ENCODE results near the gene TNNI2. TPM values are rescaled to one million over a fixed set of nuclear protein-coding genes. Genes with fewer than 3 reads are reported as not detected.

Gene TNNI2
- total RNA-seq, 1 experiment from 2014 or later: 0.55 TPM

DNA sequence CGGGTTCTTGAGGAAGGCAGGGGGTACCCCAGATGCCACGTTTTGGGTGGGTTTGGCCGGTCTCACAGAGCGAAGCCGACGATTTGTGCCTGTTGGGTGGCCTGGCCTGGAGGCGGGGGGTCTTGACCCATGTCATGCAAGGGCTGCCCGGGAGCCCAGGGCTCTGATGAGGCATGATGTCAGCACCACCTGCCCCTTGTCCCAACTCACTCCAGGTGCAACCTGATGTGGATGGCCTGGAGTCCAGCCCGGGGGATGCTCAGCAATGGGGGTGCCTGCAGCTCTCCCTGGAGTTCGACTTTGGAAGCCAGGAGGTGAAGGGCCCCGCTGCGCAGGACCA is 3.1 kb upstream of the TNNI2 start:
- Histone ChIP-seq H3K36me3 (ENCODE audit: low read depth, low read length) (no peaks in the 10 kb centered on the region), H3K27ac (ENCODE audit: low read length) (no peak overlapping the region), H3K4me2 (ENCODE audit: low read length) (no peak overlapping the region), H3K9ac (ENCODE audit: low read length) (no peak overlapping the region), H2AFZ (ENCODE audit: low read length) (no peak overlapping the region), H3F3A (ENCODE audit: low read length, unreplicated experiment) (no peaks in the 10 kb centered on the region), H3K9me2 (replicated peaks; ENCODE audit: low read length) (no peaks in the 10 kb centered on the region), H3K79me2 (ENCODE audit: low read length) (no peaks in the 10 kb centered on the region), H3K9me3 (ENCODE audit: low read length) (no peaks in the 10 kb centered on the region), H3K4me3 (ENCODE audit: low read length) (no peak overlapping the region), H4K20me1 (ENCODE audit: low read length) (no peaks in the 10 kb centered on the region), H3K4me1 (ENCODE audit: insufficient read depth, low read length) (peaks cover 31% of the 10 kb centered on the region), H3K27me3 (ENCODE audit: low read length) (no peaks in the 10 kb centered on the region)
- DNase-seq (no peak), ATAC-seq (no peak)
- intact Hi-C loops (cut with micrococcal nuclease): loop anchor here (10.0 kb wide), 1 partner anchor 319 kb away; no protein-coding TSS in a partner anchor
- ChIA-PET POLR2A (ENCODE audit: unreplicated experiment) (no interaction called here), CTCF (no interaction called here)
- TF ChIP-seq EZH2 (IDR thresholded peaks at IDR 0.05; ENCODE audit: low read length, unreplicated experiment): no peak
- no peak for TF ChIP-seq CTCF (conservative IDR thresholded peaks at IDR 0.05; ENCODE audit: low read depth, low read length)
- no peak for TF ChIP-seq EZH2phosphoT487 (IDR thresholded peaks at IDR 0.05; ENCODE audit: borderline replicate concordance, low read length)
- BruUV-seq (replicated peaks): no TSS peak

DNA sequence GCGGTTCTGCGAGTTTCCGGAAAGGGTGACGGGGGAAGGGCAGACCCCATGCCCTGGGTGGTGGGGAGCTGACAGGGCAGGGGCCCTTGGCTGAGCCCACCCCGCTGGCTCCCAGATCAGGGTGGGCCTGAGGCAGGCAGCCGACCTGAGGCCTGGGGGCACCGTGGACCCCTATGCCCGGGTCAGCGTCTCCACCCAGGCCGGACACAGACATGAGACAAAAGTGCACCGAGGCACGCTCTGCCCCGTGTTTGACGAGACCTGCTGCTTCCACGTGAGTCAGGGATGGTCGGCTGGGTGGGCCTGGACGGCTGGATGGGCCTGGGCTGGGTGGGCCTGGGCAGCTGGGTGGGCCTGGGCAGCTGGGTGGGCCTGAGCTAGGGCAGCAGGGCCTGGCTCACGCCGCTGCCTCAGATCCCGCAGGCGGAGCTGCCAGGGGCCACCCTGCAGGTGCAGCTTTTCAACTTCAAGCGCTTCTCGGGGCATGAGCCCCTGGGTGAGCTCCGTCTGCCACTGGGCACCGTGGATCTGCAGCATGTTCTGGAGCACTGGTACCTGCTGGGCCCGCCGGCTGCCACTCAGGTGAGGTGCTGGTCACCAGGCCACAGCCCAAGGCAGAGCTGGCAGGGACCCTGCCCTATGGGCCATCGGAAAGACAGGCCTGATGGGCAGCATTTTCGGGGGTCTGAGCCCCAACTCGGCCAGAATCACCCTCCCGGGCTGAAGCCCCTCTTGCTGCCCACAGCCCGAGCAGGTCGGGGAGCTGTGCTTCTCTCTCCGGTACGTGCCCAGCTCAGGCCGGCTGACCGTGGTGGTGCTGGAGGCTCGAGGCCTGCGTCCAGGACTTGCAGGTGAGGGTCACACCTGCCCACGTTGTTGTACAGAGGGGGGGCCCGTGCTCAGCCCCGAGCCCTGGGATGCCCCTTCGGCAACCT is 2.5 kb upstream of the TNNI2 start:
- no peak overlapping the region for H3K9ac ChIP-seq (ENCODE audit: low read length)
- H3K4me2 ChIP-seq (ENCODE audit: low read length): no peak overlapping the region
- H3K27ac ChIP-seq (ENCODE audit: low read length): no peak overlapping the region
- CTCF ChIA-PET: interaction anchor here (0.6 to 0.8 kb wide), 2 partner anchors 12 to 184 kb away, joined by 3 read pairs; no protein-coding TSS in a partner anchor
- no peaks in the 10 kb centered on the region for H3K27me3 ChIP-seq (ENCODE audit: low read length)
- H3K9me2 ChIP-seq (replicated peaks; ENCODE audit: low read length): no peaks in the 10 kb centered on the region
- H2AFZ ChIP-seq (ENCODE audit: low read length): no peak overlapping the region
- H3K36me3 ChIP-seq (ENCODE audit: low read depth, low read length): no peaks in the 10 kb centered on the region
- no peaks in the 10 kb centered on the region for H3K9me3 ChIP-seq (ENCODE audit: low read length)
- intact Hi-C loops (cut with micrococcal nuclease): loop anchor here (10.0 kb wide), 1 partner anchor 319 kb away; no protein-coding TSS in a partner anchor
- no peaks in the 10 kb centered on the region for H3K79me2 ChIP-seq (ENCODE audit: low read length)
- POLR2A ChIA-PET (ENCODE audit: unreplicated experiment): no interaction called here
- peaks cover 28% of the 10 kb centered on the region for H3K4me1 ChIP-seq (ENCODE audit: insufficient read depth, low read length)
- no peak for ATAC-seq
- DNase-seq: no peak
- BruUV-seq (replicated peaks): no TSS peak
- H4K20me1 ChIP-seq (ENCODE audit: low read length): no peaks in the 10 kb centered on the region
- H3K4me3 ChIP-seq (ENCODE audit: low read length): no peak overlapping the region
- TF ChIP-seq EZH2phosphoT487 (IDR thresholded peaks at IDR 0.05; ENCODE audit: borderline replicate concordance, low read length) (no peak), EZH2 (IDR thresholded peaks at IDR 0.05; ENCODE audit: low read length, unreplicated experiment) (no peak), CTCF (conservative IDR thresholded peaks at IDR 0.05; ENCODE audit: low read depth, low read length) (no peak)
- H3F3A ChIP-seq (ENCODE audit: low read length, unreplicated experiment): no peaks in the 10 kb centered on the region

All from PC-3 (cell line).